ENCODE measurements around the gene CDH16.
"Not testable (repeated sequence)": the region's sequence is repeated elsewhere in the genome, so short reads cannot be mapped to it uniquely, and the experiment has no call there.

The CDH16 gene

GRCh38 chr16:66872943-66873684 is 45.6 kb downstream of the CDH16 start:
- peak overlapping the region; percentile 56 for H3K27ac ChIP-seq
- TF ChIP-seq ZFX (IDR thresholded peaks at IDR 0.05), result 0 out of 2 replicates have a peak, but pooled peaks have one; percentile 30
- TF ChIP-seq, protein P1, sequence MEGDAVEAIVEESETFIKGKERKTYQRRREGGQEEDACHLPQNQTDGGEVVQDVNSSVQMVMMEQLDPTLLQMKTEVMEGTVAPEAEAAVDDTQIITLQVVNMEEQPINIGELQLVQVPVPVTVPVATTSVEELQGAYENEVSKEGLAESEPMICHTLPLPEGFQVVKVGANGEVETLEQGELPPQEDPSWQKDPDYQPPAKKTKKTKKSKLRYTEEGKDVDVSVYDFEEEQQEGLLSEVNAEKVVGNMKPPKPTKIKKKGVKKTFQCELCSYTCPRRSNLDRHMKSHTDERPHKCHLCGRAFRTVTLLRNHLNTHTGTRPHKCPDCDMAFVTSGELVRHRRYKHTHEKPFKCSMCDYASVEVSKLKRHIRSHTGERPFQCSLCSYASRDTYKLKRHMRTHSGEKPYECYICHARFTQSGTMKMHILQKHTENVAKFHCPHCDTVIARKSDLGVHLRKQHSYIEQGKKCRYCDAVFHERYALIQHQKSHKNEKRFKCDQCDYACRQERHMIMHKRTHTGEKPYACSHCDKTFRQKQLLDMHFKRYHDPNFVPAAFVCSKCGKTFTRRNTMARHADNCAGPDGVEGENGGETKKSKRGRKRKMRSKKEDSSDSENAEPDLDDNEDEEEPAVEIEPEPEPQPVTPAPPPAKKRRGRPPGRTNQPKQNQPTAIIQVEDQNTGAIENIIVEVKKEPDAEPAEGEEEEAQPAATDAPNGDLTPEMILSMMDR (conservative IDR thresholded peaks at IDR 0.05), result peak; percentile 95

- H3K27ac ChIP-seq, result peak overlapping the region; percentile 56
- TF ChIP-seq ZFX (IDR thresholded peaks at IDR 0.05), result no peak
Measured at GRCh38 chr16:66872559-66872942, 46.1 kb downstream of the CDH16 start.

- H3K27ac ChIP-seq, result no peak overlapping the region
- TF ChIP-seq ZFX (IDR thresholded peaks at IDR 0.05), result no peak
- TF ChIP-seq, protein P1 (conservative IDR thresholded peaks at IDR 0.05), result no peak
Measured at GRCh38 chr16:66871840-66872239, 46.8 kb downstream of the CDH16 start.

DNA sequence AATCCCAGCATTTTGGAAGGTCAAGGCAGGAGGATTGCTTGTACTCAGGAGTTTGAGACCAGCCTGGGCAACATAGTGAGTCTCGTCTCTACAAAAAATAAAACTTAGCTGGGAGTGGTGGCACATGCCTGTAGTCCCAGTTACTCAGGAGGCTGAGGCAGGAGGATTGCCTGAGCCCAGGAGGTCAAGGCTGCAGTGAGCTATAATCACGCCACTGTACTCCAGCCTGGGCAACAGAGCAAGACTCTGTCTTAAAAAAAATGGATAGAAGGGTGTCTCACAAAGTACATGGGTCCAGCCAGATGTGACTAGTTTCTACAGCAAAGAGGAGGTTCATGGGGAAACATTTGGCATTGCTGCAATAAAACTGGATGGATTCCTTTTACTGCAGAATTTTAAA is 47.3 kb downstream of the CDH16 start:
- not testable (repeated sequence) for H3K27ac ChIP-seq

- H3K27ac ChIP-seq, result no peak overlapping the region
- TF ChIP-seq, protein P1 (conservative IDR thresholded peaks at IDR 0.05), result no peak
- TF ChIP-seq ZFX (IDR thresholded peaks at IDR 0.05), result no peak
Measured at GRCh38 chr16:66869424-66869823, 49.3 kb downstream of the CDH16 start.

DNA sequence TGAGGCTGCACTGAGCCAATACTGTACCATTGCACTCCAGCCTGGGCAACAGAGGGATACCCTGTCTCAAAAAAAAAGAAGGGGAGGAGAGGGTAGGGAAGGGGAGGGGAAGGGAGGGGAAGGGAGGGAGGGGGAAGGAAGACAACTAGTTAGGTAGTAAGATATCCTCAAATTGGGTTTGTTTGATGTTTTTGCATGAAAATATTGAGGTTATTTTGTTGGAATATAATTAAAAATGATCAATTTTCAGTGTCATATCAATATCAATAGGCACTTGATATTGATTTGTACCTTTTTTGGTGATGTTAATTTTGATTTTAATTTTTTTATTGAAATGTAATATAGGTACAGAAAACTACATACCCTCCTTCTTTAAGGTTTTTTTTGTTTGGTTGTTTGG is 55.0 kb downstream of the CDH16 start:
- no peak overlapping the region for H3K27ac ChIP-seq
- TF ChIP-seq, protein P1 (conservative IDR thresholded peaks at IDR 0.05), result no peak
- no peak for TF ChIP-seq ZFX (IDR thresholded peaks at IDR 0.05)

DNA sequence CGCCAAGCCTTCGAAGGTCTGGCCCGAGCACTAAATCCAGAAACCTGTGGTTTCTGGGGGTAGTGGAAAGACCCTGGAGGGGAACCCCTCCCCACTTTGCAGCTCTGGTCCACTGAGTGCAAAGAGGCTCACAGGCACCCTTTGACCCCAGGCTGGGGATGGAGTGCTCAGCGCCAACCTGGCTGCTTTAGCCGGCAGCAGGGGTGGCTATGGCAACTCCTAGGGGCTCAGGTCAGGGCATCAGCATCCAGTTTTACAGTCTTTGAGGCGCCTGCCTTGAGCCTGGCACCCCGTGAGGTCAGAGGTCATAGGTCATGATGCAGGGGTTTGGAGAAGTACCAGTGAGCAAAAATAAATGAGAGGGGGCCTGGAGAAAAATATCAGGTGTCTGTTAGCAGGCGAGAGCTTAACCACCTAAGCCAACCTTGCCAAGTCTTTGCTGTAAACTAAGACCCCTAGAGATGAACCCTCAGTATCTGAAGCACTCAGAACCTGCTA is 56.6 kb downstream of the CDH16 start:
- no peak for TF ChIP-seq ZFX (IDR thresholded peaks at IDR 0.05)
- TF ChIP-seq, protein P1 (conservative IDR thresholded peaks at IDR 0.05), result no peak
- H3K27ac ChIP-seq, result no peak overlapping the region

GRCh38 chr16:66859397-66860068 is 59.2 kb downstream of the CDH16 start:
- no peak for TF ChIP-seq ZFX (IDR thresholded peaks at IDR 0.05)
- TF ChIP-seq, protein P1 (conservative IDR thresholded peaks at IDR 0.05), result no peak
- H3K27ac ChIP-seq, result no peak overlapping the region
